K562 (cell line): ENCODE measurements around the gene TFEB. TPM values are rescaled to one million over a fixed set of nuclear protein-coding genes. Genes with fewer than 3 reads are reported as not detected.

Experiments used
- ATAC-seq: fragments of 200-7000 bp; cut with Tn5 transposase; 3 replicates; pipeline ENCODE4 v1.9.1; 2020; ENCODE audit warnings: moderate library complexity
- BruUV-seq: library from RNA; stranded (reverse); fragments of 400-500 nt; replicated peaks from 2 replicates; lab custom pipeline; 2021; lab: Mats Ljungman, UMichigan
- CTCF ChIA-PET: fragments of 300-600 bp; formaldehyde crosslinking; extraction: SDS; loops from one replicate; lab custom pipeline; 2021; ENCODE audit warnings: low intra/inter-chr PET ratio; lab: Yijun Ruan, JAX
- POLR2A ChIA-PET: fragments of 300-600, 350-650 bp; sonication (Branson Sonifier 250); formaldehyde crosslinking; extraction: SDS; loops from one replicate; lab custom pipeline; 2021; ENCODE audit warnings: antibody characterized with exemption, inconsistent platforms; lab: Yijun Ruan, JAX
- DNase-seq, 4 experiments: peaks; one replicate each; pipeline versions ENCODE4 v3.0.0 to v3.0.0-alpha.2; 2011 to 2018; ENCODE audit warnings: low spot score in 3 of 4, mixed read lengths in 3 of 4; ENCODE audit errors: extremely low read depth in 1 of 4
- FAIRE-seq: peaks from 2 replicates; lab custom pipeline; 2011; peaks lifted over from hg19 to GRCh38; lab: Jason Lieb, UNC
- H2AFZ ChIP-seq: 2 replicates; pipeline ENCODE4 v1.6.0; 2011; ENCODE audit warnings: low read depth, low read length, control low read depth, inconsistent platforms
- H3K27ac ChIP-seq: fragments of 200-600 bp; 3 replicates; pipeline ENCODE4 v1.8.0; 2011; ENCODE audit warnings: low read depth, mild to moderate bottlenecking, control low read depth, inconsistent platforms, low read length, moderate library complexity, mixed read lengths; ENCODE audit errors: extremely low read depth
- H3K27me3 ChIP-seq, 2 experiments: fragments of 300-600 bp in 1 of 2; 2 replicates in 1 of 2; 3 replicates in 1 of 2; pipeline versions ENCODE4 v1.6.0 to v1.8.0; 2011; ENCODE audit warnings: inconsistent platforms in 2 of 2, low read length in 2 of 2, mild to moderate bottlenecking in 1 of 2, mixed read lengths in 1 of 2, moderate library complexity in 1 of 2; ENCODE audit not compliant: control insufficient read depth in 2 of 2, insufficient read depth in 2 of 2
- H3K36me3 ChIP-seq: fragments of 300-600 bp; 3 replicates; pipeline ENCODE4 v1.8.0; 2011; ENCODE audit warnings: mild to moderate bottlenecking, low read length, inconsistent platforms; ENCODE audit not compliant: control insufficient read depth, insufficient read depth
- H3K4me1 ChIP-seq, 2 experiments: fragments of 200-600 bp in 1 of 2; replicated peaks in 1 of 2; 2 replicates in 1 of 2; 3 replicates in 1 of 2; pipeline versions ENCODE4 v1.5.1 to v1.8.0; 2011; ENCODE audit warnings: inconsistent platforms in 2 of 2, low read length in 2 of 2, mild to moderate bottlenecking in 1 of 2, mixed read lengths in 1 of 2, moderate library complexity in 1 of 2; ENCODE audit not compliant: control insufficient read depth in 2 of 2, insufficient read depth in 2 of 2
- H3K4me2 ChIP-seq: 2 replicates; pipeline ENCODE4 v1.6.1; 2011; ENCODE audit warnings: low read length, control low read depth, inconsistent platforms, mixed read lengths; ENCODE audit not compliant: insufficient read depth
- H3K4me3 ChIP-seq: fragments of 200-600 bp; sonication (generic), shearing (Covaris generic); 2 replicates; pipeline ENCODE4 v1.5.1; 2016; ENCODE audit warnings: control low read depth, inconsistent platforms
- H3K79me2 ChIP-seq: fragments of 200-600 bp; 3 replicates; pipeline ENCODE4 v1.8.0; 2011; ENCODE audit warnings: low read length, inconsistent platforms; ENCODE audit not compliant: control insufficient read depth, insufficient read depth
- H3K9ac ChIP-seq, 2 experiments: 2 replicates each; pipeline versions ENCODE4 v1.6.0 to v1.6.1; 2011; ENCODE audit warnings: low read depth in 2 of 2, low read length in 2 of 2, control low read depth in 1 of 2, inconsistent platforms in 1 of 2, mild to moderate bottlenecking in 1 of 2, mixed read lengths in 1 of 2; ENCODE audit not compliant: insufficient read depth in 1 of 2
- H3K9me1 ChIP-seq: one replicate; pipeline ENCODE4 v1.6.0; 2011; ENCODE audit warnings: inconsistent platforms, mild to moderate bottlenecking, low read length, moderate library complexity; ENCODE audit not compliant: control insufficient read depth, insufficient read depth
- H3K9me3 ChIP-seq: replicated peaks from 2 replicates; pipeline ENCODE4 v1.5.1; 2011; ENCODE audit warnings: low read depth, low read length, inconsistent platforms; ENCODE audit not compliant: control insufficient read depth, insufficient read depth
- H4K20me1 ChIP-seq: replicated peaks from 2 replicates; pipeline ENCODE4 v1.6.1; 2011; ENCODE audit warnings: low read length, inconsistent platforms, mixed read lengths; ENCODE audit not compliant: control insufficient read depth, insufficient read depth
- FUS ChIP-seq: fragments of 200-400 bp; formaldehyde crosslinking; optimal IDR thresholded peaks from 2 replicates; pipeline ENCODE3; 2017; ENCODE audit warnings: low read depth, low read length
- KDM4B ChIP-seq, 2 experiments: fragments of 450-650 bp in 1 of 2; sonication (generic) in 1 of 2; IDR thresholded peaks; 2 replicates each; pipeline ENCODE4 v1.6.1; 2016 to 2017; ENCODE audit warnings: borderline replicate concordance in 2 of 2, antibody characterized with exemption in 1 of 2, low read depth in 1 of 2, mild to moderate bottlenecking in 1 of 2
- RAD51 ChIP-seq: fragments of 450-650 bp; IDR thresholded peaks from 2 replicates; pipeline ENCODE4 v1.7.1; 2016; ENCODE audit warnings: low read depth, mild to moderate bottlenecking, borderline replicate concordance
- ZBTB5 ChIP-seq: fragments of 450-650 bp; IDR thresholded peaks from 2 replicates; pipeline ENCODE4 v1.6.1; 2017; ENCODE audit warnings: antibody characterized with exemption
- ZNF232 ChIP-seq: sonication (generic); formaldehyde crosslinking; IDR thresholded peaks from 2 replicates; pipeline ENCODE4 v1.8.0; 2022; ENCODE audit warnings: mild to moderate bottlenecking, missing genetic modification reagents
- ZNF551 ChIP-seq: fragments of 250-450 bp; sonication (Bioruptor Pico); IDR thresholded peaks from 2 replicates; pipeline ENCODE4 v1.5.0; 2021; ENCODE audit warnings: mild to moderate bottlenecking, moderate library complexity
- WGBS: fragments of 100-300 bp; shearing (Covaris generic); methylation state at CpG from one replicate; pipeline ENCODE4 v1.1.6; 2016; ENCODE audit warnings: low coverage, mixed read lengths; ENCODE audit not compliant: insufficient coverage; ENCODE audit errors: missing lambda C conversion rate; 5-methylcytosine and 5-hydroxymethylcytosine counted together
- in situ Hi-C: fragments of 300-500 bp; cut with MboI; formaldehyde crosslinking; loops from 4 replicates; pipeline ENCODE4 v1.15.0; 2018; ENCODE audit warnings: inconsistent platforms, mixed read lengths
- intact Hi-C: fragments of 100-400 bp; cut with micrococcal nuclease; formaldehyde crosslinking; loops from 2 replicates; pipeline ENCODE4 v1.14.2; 2022
- polyA plus RNA-seq, 8 experiments: library from polyadenylated mRNA; depleted of rRNA in 4 of 8; stranded (reverse) in 5 of 8; unstranded in 3 of 8; fragments of >200 nt; fragmentation: Nextera tagmentation in 2 of 8; fragmentation: Illumina TruSeq in 1 of 8; extraction: Ambion mirVana in 2 of 8; extraction: Trizol in 1 of 8; gene quantifications; 2 replicates each; pipeline versions ENCODE4 v1.2.1 to v1.2.3, GENCODE V29; 2011 to 2014; ENCODE audit warnings: inconsistent platforms in 1 of 8, missing spikeins in 1 of 8
- total RNA-seq, 7 experiments: library from RNA; depleted of rRNA in 6 of 7; stranded (reverse); fragments of >200 nt in 6 of 7; fragmentation: Illumina TruSeq in 2 of 7; extraction: Trizol in 2 of 7; gene quantifications; 2 replicates each; pipeline versions ENCODE4 v1.2.1 to v1.2.3, GENCODE V29; 2011 to 2021; ENCODE audit warnings: low replicate concordance in 1 of 7
- TF ChIP-seq, protein P1 (sequence below), 2 experiments: IDR thresholded peaks; 2 replicates each; pipeline ENCODE4 v1.6.1; 2011; ENCODE audit warnings: borderline replicate concordance in 1 of 2, control low read depth in 1 of 2, low read depth in 1 of 2, low read length in 1 of 2, mild to moderate bottlenecking in 1 of 2, mixed read lengths in 1 of 2, moderate library complexity in 1 of 2; ENCODE audit not compliant: insufficient read depth in 1 of 2, insufficient read length in 1 of 2, poor library complexity in 1 of 2, severe bottlenecking in 1 of 2; ENCODE audit errors: extremely low read depth in 1 of 2
- TF ChIP-seq, protein P2 (sequence below): fragments of 250-450 bp; sonication (Bioruptor Pico); IDR thresholded peaks from 2 replicates; pipeline ENCODE4 v1.8.0; 2021; ENCODE audit warnings: moderate library complexity, mild to moderate bottlenecking, inconsistent platforms

The TFEB gene
- total and polyA plus RNA-seq, 9 of the 15 experiments (the other 6 are each of a cell fraction or from before 2014, with no cell fraction given): 0.04 to 4.7 (median 2.0) TPM

DNA sequence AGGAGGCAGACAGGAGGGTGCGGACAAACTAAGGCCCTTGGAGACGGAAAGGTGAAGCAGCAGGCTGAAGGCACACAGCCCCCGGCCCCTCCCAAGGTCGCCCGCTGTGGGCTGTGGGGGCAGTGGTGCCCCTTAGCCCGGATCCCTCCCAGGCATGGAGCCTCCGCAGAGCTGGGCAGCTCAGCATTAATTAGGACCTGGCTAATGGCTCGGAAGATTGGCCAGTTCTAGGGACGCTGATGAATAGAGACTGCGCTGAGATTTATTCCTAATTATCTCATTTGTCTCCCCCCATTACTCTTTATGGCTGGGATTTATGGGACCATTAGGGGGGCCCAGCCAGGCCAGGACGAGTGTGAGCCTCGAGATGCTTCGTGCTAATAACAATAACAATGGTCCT lies 76.8 kb downstream of the TFEB start:
- intact Hi-C loops (no loop called here), in situ Hi-C loops (no loop called here)
- no peak for TF ChIP-seq ZNF551 (CRISPR knock-in tag)
- no peak for TF ChIP-seq FUS
- TF ChIP-seq RAD51: no peak
- TF ChIP-seq, protein P1, sequence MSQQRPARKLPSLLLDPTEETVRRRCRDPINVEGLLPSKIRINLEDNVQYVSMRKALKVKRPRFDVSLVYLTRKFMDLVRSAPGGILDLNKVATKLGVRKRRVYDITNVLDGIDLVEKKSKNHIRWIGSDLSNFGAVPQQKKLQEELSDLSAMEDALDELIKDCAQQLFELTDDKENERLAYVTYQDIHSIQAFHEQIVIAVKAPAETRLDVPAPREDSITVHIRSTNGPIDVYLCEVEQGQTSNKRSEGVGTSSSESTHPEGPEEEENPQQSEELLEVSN (IDR thresholded peaks at IDR 0.05; ENCODE audit: borderline replicate concordance in 1 of 2, extremely low read depth in 1 of 2, insufficient read depth in 1 of 2, insufficient read length in 1 of 2, low read depth in 1 of 2, low read length in 1 of 2, poor library complexity in 1 of 2, severe bottlenecking in 1 of 2): no peak
- TF ChIP-seq, protein P2, sequence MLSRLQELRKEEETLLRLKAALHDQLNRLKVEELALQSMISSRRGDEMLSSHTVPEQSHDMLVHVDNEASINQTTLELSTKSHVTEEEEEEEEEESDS (CRISPR knock-in tag): no peak
- TF ChIP-seq ZNF232: no peak
- TF ChIP-seq ZBTB5: no peak
- no peak for TF ChIP-seq KDM4B (IDR thresholded peaks at IDR 0.05; ENCODE audit: borderline replicate concordance in 2 of 2, low read depth in 1 of 2)
- BruUV-seq: no TSS peak
- DNase-seq (no peak), FAIRE-seq (no peak), ATAC-seq (no peak)
- Histone ChIP-seq H3K27me3 (peaks cover 53 to 69% of the 10 kb centered on the region in 2 experiments), H3K9me1 (no peaks in the 10 kb centered on the region), H3K36me3 (no peaks in the 10 kb centered on the region), H3K4me3 (no peak overlapping the region), H4K20me1 (peaks cover 10% of the 10 kb centered on the region; the same call in 1 of the 2 replicates), H2AFZ (no peak overlapping the region), H3K27ac (no peak overlapping the region), H3K79me2 (no peaks in the 10 kb centered on the region), H3K9ac (no peak overlapping the region), H3K9me3 (no peaks in the 10 kb centered on the region), H3K4me2 (no peak overlapping the region), H3K4me1 (peaks cover 0 to 3% of the 10 kb centered on the region in 2 experiments; a peak in 2 of 5 replicates)
- 9% methylated on average over 13 of the region's 13 CpGs for WGBS
- POLR2A ChIA-PET: interaction anchor here (0.6 to 1.4 kb wide), 4 partner anchors 12 to 26 kb away, joined by 3 to 6 read pairs (median 4); no protein-coding TSS in a partner anchor
- CTCF ChIA-PET: interaction anchor here (1.2 kb wide), 1 partner anchor 290 kb away, joined by 3 read pairs; no protein-coding TSS in a partner anchor
